Measurements from ENCODE around the gene RIMS3. TPM values are rescaled to one million over a fixed set of nuclear protein-coding genes. Genes with fewer than 3 reads are reported as not detected.

RIMS3 gene
- polyA plus RNA-seq, 1 donor (not counting 4 experiments of a cell fraction or from before 2014, with no cell fraction given), result 1.7 TPM

DNA sequence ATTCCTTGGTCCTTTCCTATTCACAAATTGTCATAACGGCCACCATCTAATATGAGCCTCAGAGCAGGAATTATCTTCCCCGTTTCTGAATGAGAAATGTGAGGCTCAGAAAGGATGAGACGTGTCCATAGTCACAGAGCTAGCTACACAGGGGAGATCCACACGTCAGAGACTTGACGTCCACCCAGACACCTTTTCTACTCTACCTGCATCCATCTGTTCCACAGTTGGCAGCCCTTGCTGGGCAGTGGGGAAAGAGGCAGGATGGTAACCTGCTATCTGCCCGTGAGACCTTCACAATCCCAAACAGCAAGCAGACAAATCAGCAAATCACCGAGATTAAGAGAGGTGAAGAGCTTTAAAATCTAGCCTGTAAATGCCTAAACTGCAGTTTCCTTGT lies 8.4 kb downstream of the RIMS3 start:
- no peak for TF ChIP-seq EZH2 (IDR thresholded peaks at IDR 0.05; ENCODE audit: low read length)
- TF ChIP-seq, protein P1, sequence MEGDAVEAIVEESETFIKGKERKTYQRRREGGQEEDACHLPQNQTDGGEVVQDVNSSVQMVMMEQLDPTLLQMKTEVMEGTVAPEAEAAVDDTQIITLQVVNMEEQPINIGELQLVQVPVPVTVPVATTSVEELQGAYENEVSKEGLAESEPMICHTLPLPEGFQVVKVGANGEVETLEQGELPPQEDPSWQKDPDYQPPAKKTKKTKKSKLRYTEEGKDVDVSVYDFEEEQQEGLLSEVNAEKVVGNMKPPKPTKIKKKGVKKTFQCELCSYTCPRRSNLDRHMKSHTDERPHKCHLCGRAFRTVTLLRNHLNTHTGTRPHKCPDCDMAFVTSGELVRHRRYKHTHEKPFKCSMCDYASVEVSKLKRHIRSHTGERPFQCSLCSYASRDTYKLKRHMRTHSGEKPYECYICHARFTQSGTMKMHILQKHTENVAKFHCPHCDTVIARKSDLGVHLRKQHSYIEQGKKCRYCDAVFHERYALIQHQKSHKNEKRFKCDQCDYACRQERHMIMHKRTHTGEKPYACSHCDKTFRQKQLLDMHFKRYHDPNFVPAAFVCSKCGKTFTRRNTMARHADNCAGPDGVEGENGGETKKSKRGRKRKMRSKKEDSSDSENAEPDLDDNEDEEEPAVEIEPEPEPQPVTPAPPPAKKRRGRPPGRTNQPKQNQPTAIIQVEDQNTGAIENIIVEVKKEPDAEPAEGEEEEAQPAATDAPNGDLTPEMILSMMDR (optimal IDR thresholded peaks at IDR 0.05 in 1 of 3, IDR thresholded peaks at IDR 0.05 in 1 of 3, conservative IDR thresholded peaks at IDR 0.05 in 1 of 3; ENCODE audit: extremely low read depth in 1 of 3, insufficient read depth in 2 of 3, low read length in 3 of 3), result no peak
- H4K20me1 ChIP-seq (ENCODE audit: control insufficient read depth, extremely low read depth, insufficient read depth, low read length), result no peaks in the 10 kb centered on the region
- H3K9me1 ChIP-seq (ENCODE audit: control insufficient read depth, extremely low read depth, insufficient read depth, low read length), result no peaks in the 10 kb centered on the region
- DNase-seq (ENCODE audit: low read depth, low spot score) (no peak), FAIRE-seq (no peak)
- no peaks in the 10 kb centered on the region for H3K9me3 ChIP-seq (ENCODE audit: control insufficient read depth, low read depth, low read length)
- H3K4me3 ChIP-seq (ENCODE audit: control insufficient read depth in 2 of 3, extremely low read depth in 1 of 3, insufficient read depth in 2 of 3, low read depth in 1 of 3, low read length in 3 of 3), result no peak overlapping the region
- no peak overlapping the region for H2AFZ ChIP-seq (ENCODE audit: control insufficient read depth, low read length)
- no peak overlapping the region for H3K27ac ChIP-seq (ENCODE audit: control insufficient read depth, insufficient read depth, low read length)
- peaks cover 3% of the 10 kb centered on the region for H3K27me3 ChIP-seq (ENCODE audit: control insufficient read depth, extremely low read depth, insufficient read depth, low read length)
- peaks cover 17% of the 10 kb centered on the region for H3K4me1 ChIP-seq (ENCODE audit: control insufficient read depth, extremely low read depth, insufficient read depth, low read length)
- no peaks in the 10 kb centered on the region for H3K36me3 ChIP-seq (ENCODE audit: control insufficient read depth in 2 of 2, extremely low read depth in 1 of 2, insufficient read depth in 2 of 2, low read length in 2 of 2)
- dilution Hi-C loops (cut with MboI; ENCODE audit: extremely low pct_ligation_motif_present, low sequenced_read_pairs), result no loop called here
- H3K79me2 ChIP-seq (ENCODE audit: control insufficient read depth, insufficient read depth, low read length), result no peaks in the 10 kb centered on the region
- H3K9ac ChIP-seq (ENCODE audit: control insufficient read depth, extremely low read depth, insufficient read depth, low read length), result no peak overlapping the region
- no peak overlapping the region for H3K4me2 ChIP-seq (ENCODE audit: control insufficient read depth, extremely low read depth, insufficient read depth, low read depth, low read length)

- H2AFZ ChIP-seq (ENCODE audit: control insufficient read depth, low read length), result no peak overlapping the region
Observed at GRCh38 chr1:40653851-40654537, 11.5 kb downstream of the RIMS3 start.

More at GRCh38 chr1:40653851-40654537, 11.5 kb downstream of the RIMS3 start:
- Histone ChIP-seq H3K27me3 (ENCODE audit: control insufficient read depth, extremely low read depth, insufficient read depth, low read length) (peaks cover 6% of the 10 kb centered on the region), H4K20me1 (ENCODE audit: control insufficient read depth, extremely low read depth, insufficient read depth, low read length) (no peaks in the 10 kb centered on the region), H3K4me2 (ENCODE audit: control insufficient read depth, extremely low read depth, insufficient read depth, low read depth, low read length) (no peak overlapping the region), H3K4me1 (ENCODE audit: control insufficient read depth, extremely low read depth, insufficient read depth, low read length) (peaks cover 33% of the 10 kb centered on the region), H3K9me3 (ENCODE audit: control insufficient read depth, low read depth, low read length) (no peaks in the 10 kb centered on the region), H3K9ac (ENCODE audit: control insufficient read depth, extremely low read depth, insufficient read depth, low read length) (no peak overlapping the region), H3K9me1 (ENCODE audit: control insufficient read depth, extremely low read depth, insufficient read depth, low read length) (no peaks in the 10 kb centered on the region), H3K36me3 (ENCODE audit: control insufficient read depth in 2 of 2, extremely low read depth in 1 of 2, insufficient read depth in 2 of 2, low read length in 2 of 2) (no peaks in the 10 kb centered on the region), H3K79me2 (ENCODE audit: control insufficient read depth, insufficient read depth, low read length) (no peaks in the 10 kb centered on the region), H3K27ac (ENCODE audit: control insufficient read depth, insufficient read depth, low read length) (no peak overlapping the region), H3K4me3 (ENCODE audit: control insufficient read depth in 2 of 3, extremely low read depth in 1 of 3, insufficient read depth in 2 of 3, low read depth in 1 of 3, low read length in 3 of 3) (no peak overlapping the region)
- FAIRE-seq, result no peak
- no peak for DNase-seq (ENCODE audit: low read depth, low spot score)
- TF ChIP-seq, protein P1 (optimal IDR thresholded peaks at IDR 0.05 in 1 of 3, IDR thresholded peaks at IDR 0.05 in 1 of 3, conservative IDR thresholded peaks at IDR 0.05 in 1 of 3; ENCODE audit: extremely low read depth in 1 of 3, insufficient read depth in 2 of 3, low read length in 3 of 3), result no peak
- no peak for TF ChIP-seq EZH2 (IDR thresholded peaks at IDR 0.05; ENCODE audit: low read length)
- dilution Hi-C loops (cut with MboI; ENCODE audit: extremely low pct_ligation_motif_present, low sequenced_read_pairs), result no loop called here

Data from keratinocyte (primary cell).